ENCODE data around the gene PRG2. TPM values are rescaled to one million over a fixed set of nuclear protein-coding genes. Genes with fewer than 3 reads are reported as not detected.
A peak's percentile ranks its signal among the peaks of the same experiment; 100 is the strongest.

Gene PRG2
- total RNA-seq, 1 experiment from 2014 or later = not detected

DNA sequence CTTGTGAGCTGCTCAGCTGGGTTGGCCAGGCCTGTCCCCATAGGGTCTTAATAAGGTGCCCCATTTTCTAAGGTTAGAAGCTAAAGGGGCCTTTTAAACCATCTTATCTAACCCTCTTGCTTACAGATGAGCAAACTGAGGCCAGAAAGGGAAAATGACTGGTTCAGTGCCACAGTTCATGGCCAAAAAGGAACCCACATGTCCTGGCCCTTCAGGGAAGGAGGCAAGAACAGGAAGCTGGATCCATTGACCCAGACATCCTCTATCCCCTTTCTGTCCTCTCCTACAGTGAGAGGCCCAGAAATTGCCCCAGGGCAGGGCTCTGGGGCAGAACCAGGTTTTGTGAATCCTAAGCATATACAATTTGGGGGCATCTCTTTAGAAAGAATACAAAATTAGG, 19.5 kb downstream of the PRG2 start:
- TF ChIP-seq EZH2 (IDR thresholded peaks at IDR 0.05; ENCODE audit: low read depth) = no peak
- TF ChIP-seq, protein P1, sequence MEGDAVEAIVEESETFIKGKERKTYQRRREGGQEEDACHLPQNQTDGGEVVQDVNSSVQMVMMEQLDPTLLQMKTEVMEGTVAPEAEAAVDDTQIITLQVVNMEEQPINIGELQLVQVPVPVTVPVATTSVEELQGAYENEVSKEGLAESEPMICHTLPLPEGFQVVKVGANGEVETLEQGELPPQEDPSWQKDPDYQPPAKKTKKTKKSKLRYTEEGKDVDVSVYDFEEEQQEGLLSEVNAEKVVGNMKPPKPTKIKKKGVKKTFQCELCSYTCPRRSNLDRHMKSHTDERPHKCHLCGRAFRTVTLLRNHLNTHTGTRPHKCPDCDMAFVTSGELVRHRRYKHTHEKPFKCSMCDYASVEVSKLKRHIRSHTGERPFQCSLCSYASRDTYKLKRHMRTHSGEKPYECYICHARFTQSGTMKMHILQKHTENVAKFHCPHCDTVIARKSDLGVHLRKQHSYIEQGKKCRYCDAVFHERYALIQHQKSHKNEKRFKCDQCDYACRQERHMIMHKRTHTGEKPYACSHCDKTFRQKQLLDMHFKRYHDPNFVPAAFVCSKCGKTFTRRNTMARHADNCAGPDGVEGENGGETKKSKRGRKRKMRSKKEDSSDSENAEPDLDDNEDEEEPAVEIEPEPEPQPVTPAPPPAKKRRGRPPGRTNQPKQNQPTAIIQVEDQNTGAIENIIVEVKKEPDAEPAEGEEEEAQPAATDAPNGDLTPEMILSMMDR (conservative IDR thresholded peaks at IDR 0.05) = no peak
- H4K20me1 ChIP-seq (ENCODE audit: insufficient read depth) = no peaks in the 10 kb centered on the region
- no peak overlapping the region for H3K4me2 ChIP-seq
- no peak overlapping the region for H3K27ac ChIP-seq
- CTCF ChIA-PET = no interaction called here
- H3K4me1 ChIP-seq (replicated peaks; ENCODE audit: insufficient read depth) = no peaks in the 10 kb centered on the region
- BruUV-seq (replicated peaks) = no TSS peak
- H3K79me2 ChIP-seq (ENCODE audit: low read depth) = no peaks in the 10 kb centered on the region
- H3K27me3 ChIP-seq (ENCODE audit: insufficient read depth, low read depth) = 0 out of 2 replicates have a peak, but pooled peaks cover 6% of the 10 kb centered on the region
- H3F3A ChIP-seq (ENCODE audit: insufficient read depth, low read depth) = no peaks in the 10 kb centered on the region
- no peaks in the 10 kb centered on the region for H3K9me2 ChIP-seq (ENCODE audit: insufficient read depth)
- POLR2A ChIA-PET (ENCODE audit: unreplicated experiment) = no interaction called here
- no peak for DNase-seq
- no peak overlapping the region for H2AFZ ChIP-seq
- H3K4me3 ChIP-seq = no peak overlapping the region
- intact Hi-C loops (cut with micrococcal nuclease; ENCODE audit: unreplicated experiment) = no loop called here
- no peaks in the 10 kb centered on the region for H3K9me3 ChIP-seq (ENCODE audit: insufficient read depth, low read depth)
- H3K36me3 ChIP-seq (ENCODE audit: low read depth) = no peaks in the 10 kb centered on the region

DNA sequence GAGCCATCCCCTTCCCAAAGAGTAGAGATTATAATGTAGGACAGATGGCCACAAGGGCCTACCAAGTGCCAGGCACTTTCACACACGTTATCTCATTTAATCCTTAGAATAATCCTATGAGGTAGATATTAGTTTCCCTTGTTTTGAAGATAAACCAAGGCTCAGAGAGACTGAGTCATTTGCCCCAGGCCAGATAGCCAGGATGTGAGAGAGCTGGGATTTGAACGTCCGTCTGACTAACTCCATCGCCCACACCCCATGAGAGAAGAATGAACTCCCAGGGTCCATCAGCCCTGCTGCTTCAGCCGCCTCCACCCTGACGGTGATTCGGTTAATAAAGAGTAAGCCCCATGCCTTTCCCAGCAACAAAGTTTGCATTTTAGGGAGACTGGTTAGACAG, 20.2 kb downstream of the PRG2 start:
- H3K9me3 ChIP-seq (ENCODE audit: insufficient read depth, low read depth) = no peaks in the 10 kb centered on the region
- no peak for DNase-seq
- BruUV-seq (replicated peaks) = no TSS peak
- intact Hi-C loops (cut with micrococcal nuclease; ENCODE audit: unreplicated experiment) = no loop called here
- H3K79me2 ChIP-seq (ENCODE audit: low read depth) = no peaks in the 10 kb centered on the region
- H3K9me2 ChIP-seq (ENCODE audit: insufficient read depth) = no peaks in the 10 kb centered on the region
- H3K4me1 ChIP-seq (replicated peaks; ENCODE audit: insufficient read depth) = no peaks in the 10 kb centered on the region
- no peaks in the 10 kb centered on the region for H4K20me1 ChIP-seq (ENCODE audit: insufficient read depth)
- no peak overlapping the region for H3K27ac ChIP-seq
- ChIA-PET CTCF (no interaction called here), POLR2A (ENCODE audit: unreplicated experiment) (no interaction called here)
- H3K4me2 ChIP-seq = no peak overlapping the region
- H2AFZ ChIP-seq = no peak overlapping the region
- no peak overlapping the region for H3K4me3 ChIP-seq
- H3K36me3 ChIP-seq (ENCODE audit: low read depth) = no peaks in the 10 kb centered on the region
- H3K27me3 ChIP-seq (ENCODE audit: insufficient read depth, low read depth) = 0 out of 2 replicates have a peak, but pooled peaks cover 13% of the 10 kb centered on the region
- TF ChIP-seq, protein P1 (conservative IDR thresholded peaks at IDR 0.05) = no peak
- TF ChIP-seq EZH2 (IDR thresholded peaks at IDR 0.05; ENCODE audit: low read depth) = no peak
- no peaks in the 10 kb centered on the region for H3F3A ChIP-seq (ENCODE audit: insufficient read depth, low read depth)

DNA sequence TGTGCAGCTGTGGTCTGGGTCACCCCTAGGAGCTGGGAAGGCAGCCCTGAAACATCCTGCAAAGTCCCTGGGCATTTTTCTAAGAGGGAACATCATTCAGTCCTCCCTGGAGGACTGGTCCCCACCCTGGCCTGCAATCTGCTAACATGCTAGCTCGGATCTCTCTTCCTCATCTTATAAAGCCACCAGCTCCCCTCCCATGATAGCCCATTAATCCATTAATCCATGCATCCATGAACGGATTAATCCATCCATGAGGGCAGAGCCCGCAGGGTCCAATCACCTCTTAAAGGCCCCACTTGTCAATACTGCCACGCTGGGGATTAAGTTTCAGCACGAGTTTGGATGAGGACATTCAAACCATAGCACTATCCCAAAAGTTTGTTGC, 21.6 kb downstream of the PRG2 start:
- no peaks in the 10 kb centered on the region for H3K79me2 ChIP-seq (ENCODE audit: low read depth)
- H3F3A ChIP-seq (ENCODE audit: insufficient read depth, low read depth) = no peaks in the 10 kb centered on the region
- H3K27ac ChIP-seq = no peak overlapping the region
- H3K27me3 ChIP-seq (ENCODE audit: insufficient read depth, low read depth) = peaks cover 22% of the 10 kb centered on the region; the same call in 1 of the 2 replicates
- intact Hi-C loops (cut with micrococcal nuclease; ENCODE audit: unreplicated experiment) = no loop called here
- H3K4me2 ChIP-seq = peak overlapping the region; percentile 23; the same call in 1 of the 2 replicates
- no TSS peak for BruUV-seq (replicated peaks)
- H3K9me2 ChIP-seq (ENCODE audit: insufficient read depth) = no peaks in the 10 kb centered on the region
- no peaks in the 10 kb centered on the region for H3K9me3 ChIP-seq (ENCODE audit: insufficient read depth, low read depth)
- H2AFZ ChIP-seq = no peak overlapping the region
- POLR2A ChIA-PET (ENCODE audit: unreplicated experiment) = no interaction called here
- TF ChIP-seq, protein P1 (conservative IDR thresholded peaks at IDR 0.05) = no peak
- DNase-seq = no peak
- CTCF ChIA-PET = interaction anchor here (0.5 to 1.8 kb wide), 3 partner anchors 90 to 1283 kb away, joined by 3 to 4 read pairs (median 3); no protein-coding TSS in a partner anchor
- no peak overlapping the region for H3K4me3 ChIP-seq
- no peaks in the 10 kb centered on the region for H3K4me1 ChIP-seq (replicated peaks; ENCODE audit: insufficient read depth)
- no peaks in the 10 kb centered on the region for H3K36me3 ChIP-seq (ENCODE audit: low read depth)
- no peaks in the 10 kb centered on the region for H4K20me1 ChIP-seq (ENCODE audit: insufficient read depth)
